GM19328 (cell line): Measurements from ENCODE around the gene TMEM170B.

ENCODE experiments used
- ATAC-seq: cut with Tn5 transposase; IDR thresholded peaks from one replicate; pipeline ENCODE4 v1.9.1; 2021; ENCODE audit warnings: mild to moderate bottlenecking, moderate library complexity; ENCODE audit not compliant: unreplicated experiment

TMEM170B gene

GRCh38 chr6:11537229-11538051 is at the start of gene TMEM170B:
Gene TMEM170B, plus strand, starts transcription at chr6:11537749. Its CDS starts 529 bp downstream, at chr6:11538278.
- peak; percentile 97 for ATAC-seq

GRCh38 chr6:11490996-11491395 is 46.6 kb upstream of the TMEM170B start:
- ATAC-seq: no peak

- no peak for ATAC-seq
Measured at GRCh38 chr6:11491596-11492463, 45.7 kb upstream of the TMEM170B start.

GRCh38 chr6:11492464-11493290 is 44.9 kb upstream of the TMEM170B start:
- no peak for ATAC-seq

- ATAC-seq: no peak
Measured at GRCh38 chr6:11493974-11494373, 43.6 kb upstream of the TMEM170B start.

- ATAC-seq: no peak
Measured at GRCh38 chr6:11494786-11495564, 42.6 kb upstream of the TMEM170B start.

GRCh38 chr6:11495565-11496145 is 41.9 kb upstream of the TMEM170B start:
- no peak for ATAC-seq

- peak; percentile 43 for ATAC-seq
Measured at GRCh38 chr6:11496152-11497060, 41.1 kb upstream of the TMEM170B start.

GRCh38 chr6:11497107-11497506 is 40.4 kb upstream of the TMEM170B start:
- ATAC-seq: no peak

GRCh38 chr6:11497881-11498280 is 39.7 kb upstream of the TMEM170B start:
- ATAC-seq: no peak

- ATAC-seq: no peak
Measured at GRCh38 chr6:11500008-11500407, 37.5 kb upstream of the TMEM170B start.

- no peak for ATAC-seq
Measured at GRCh38 chr6:11509471-11509870, 28.1 kb upstream of the TMEM170B start.

- ATAC-seq: peak; percentile 84
Measured at GRCh38 chr6:11514672-11515071, 22.9 kb upstream of the TMEM170B start.

- no peak for ATAC-seq
Measured at GRCh38 chr6:11515763-11516162, 21.8 kb upstream of the TMEM170B start.

GRCh38 chr6:11522812-11523605 is 14.5 kb upstream of the TMEM170B start:
- no peak for ATAC-seq

GRCh38 chr6:11525468-11526155 is 11.9 kb upstream of the TMEM170B start:
- ATAC-seq: no peak

GRCh38 chr6:11526156-11526505 is 11.4 kb upstream of the TMEM170B start:
- ATAC-seq: no peak
